SKM-1 treated with dmso at 0.1 percent for 144 hours (cell line): ENCODE results near the gene ELMO3.

Source experiments
- DNase-seq: peaks from one replicate; lab custom pipeline; 2025; ENCODE audit not compliant: unreplicated experiment; lab: John Stamatoyannopoulos, UW

ELMO3 gene, protein sequence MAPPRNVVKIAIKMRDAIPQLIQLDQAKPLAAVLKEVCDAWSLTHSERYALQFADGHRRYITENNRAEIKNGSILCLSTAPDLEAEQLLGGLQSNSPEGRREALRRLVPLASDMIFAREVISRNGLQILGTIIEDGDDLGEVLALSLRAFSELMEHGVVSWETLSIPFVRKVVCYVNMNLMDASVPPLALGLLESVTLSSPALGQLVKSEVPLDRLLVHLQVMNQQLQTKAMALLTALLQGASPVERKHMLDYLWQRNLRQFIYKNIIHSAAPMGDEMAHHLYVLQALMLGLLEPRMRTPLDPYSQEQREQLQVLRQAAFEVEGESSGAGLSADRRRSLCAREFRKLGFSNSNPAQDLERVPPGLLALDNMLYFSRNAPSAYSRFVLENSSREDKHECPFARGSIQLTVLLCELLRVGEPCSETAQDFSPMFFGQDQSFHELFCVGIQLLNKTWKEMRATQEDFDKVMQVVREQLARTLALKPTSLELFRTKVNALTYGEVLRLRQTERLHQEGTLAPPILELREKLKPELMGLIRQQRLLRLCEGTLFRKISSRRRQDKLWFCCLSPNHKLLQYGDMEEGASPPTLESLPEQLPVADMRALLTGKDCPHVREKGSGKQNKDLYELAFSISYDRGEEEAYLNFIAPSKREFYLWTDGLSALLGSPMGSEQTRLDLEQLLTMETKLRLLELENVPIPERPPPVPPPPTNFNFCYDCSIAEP

GRCh38 chr16:67199011-67199807 lies at the start of gene ELMO3:
TSS of gene ELMO3 (plus strand) at chr16:67199131. CDS start at chr16:67199327, 196 bp downstream.
- no peak for DNase-seq

DNA sequence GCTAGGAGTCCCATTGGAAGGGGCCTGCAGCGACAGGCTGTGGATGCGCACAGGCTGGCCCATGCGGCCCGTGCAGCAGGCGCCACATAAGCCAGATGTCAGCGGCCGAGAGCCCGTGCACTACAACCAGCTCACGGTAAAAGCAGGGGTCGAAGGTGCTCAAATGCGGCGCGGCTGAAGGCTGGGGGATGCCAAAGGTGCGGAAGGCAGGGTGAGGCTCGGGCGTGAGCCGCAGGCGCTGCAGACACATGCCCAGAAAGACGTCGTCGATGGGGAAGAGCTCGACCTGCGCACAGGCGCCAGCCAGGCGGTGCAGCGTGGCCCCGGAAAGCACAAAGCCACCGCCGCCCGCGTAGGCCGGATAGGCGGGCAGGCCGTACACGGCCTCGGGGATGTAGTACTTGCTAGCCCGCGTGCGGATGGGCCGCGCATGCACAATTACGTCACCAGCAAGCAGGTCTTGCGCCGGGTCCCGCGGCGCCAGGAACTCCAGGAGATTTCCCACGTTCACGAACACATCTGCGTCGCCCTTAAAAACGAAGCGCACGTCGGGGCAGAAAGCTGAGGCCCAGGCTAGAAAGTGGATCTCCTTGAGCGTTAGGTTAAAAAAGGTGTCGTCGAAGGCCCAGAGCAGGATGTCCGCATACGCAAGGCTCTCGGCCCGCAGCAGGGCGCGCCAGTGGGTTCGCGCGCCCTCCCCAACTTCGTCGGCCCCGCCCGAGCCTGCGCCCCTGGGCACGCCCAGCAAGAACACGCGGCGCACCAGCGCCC lies 49.5 kb upstream of the ELMO3 start:
- no peak for DNase-seq

DNA sequence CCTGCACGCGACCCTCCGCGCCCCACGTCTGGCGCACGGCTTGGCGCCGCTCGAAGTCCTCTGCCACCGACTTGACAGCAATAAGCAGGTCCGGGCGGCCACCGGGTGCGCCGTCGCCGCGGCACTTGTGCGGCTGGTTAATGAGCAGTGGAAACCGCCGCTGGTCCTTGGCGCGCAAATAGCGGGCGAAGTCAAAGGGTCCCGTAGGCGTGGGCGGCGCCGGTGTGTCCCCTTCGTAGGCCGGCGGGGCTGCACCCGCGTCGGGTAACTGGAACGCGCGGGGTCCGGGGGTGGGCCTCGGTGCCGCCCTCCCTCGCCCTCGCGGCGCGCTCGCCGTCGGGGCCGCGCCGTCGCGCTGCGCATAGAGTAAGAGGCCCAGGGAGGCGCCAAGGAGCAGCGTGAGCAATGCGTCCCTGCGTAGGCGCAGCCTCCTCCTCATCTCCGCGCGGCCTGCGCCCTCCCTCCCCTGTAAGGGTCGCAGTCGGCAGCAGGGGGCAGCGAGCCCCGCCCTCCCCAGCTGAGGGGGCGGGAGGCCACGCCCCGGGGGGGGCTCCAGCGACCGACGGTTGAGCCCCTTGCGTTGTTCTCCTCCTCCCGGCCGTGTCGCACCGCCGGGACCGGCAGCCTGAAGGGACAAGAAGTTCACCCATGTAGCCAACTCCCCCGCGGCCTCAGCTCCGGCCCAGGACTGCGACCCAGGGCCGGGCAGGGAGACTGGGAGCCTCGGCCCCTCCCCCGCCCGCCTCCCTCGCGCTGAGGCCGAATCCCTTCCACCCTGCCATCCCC lies 48.7 kb upstream of the ELMO3 start:
- DNase-seq: no peak

GRCh38 chr16:67150833-67151396 lies 48.0 kb upstream of the ELMO3 start, which contains the start of gene B3GNT9:
TSS of gene B3GNT9 (minus strand) at chr16:67150998. CDS start at chr16:67150485, 513 bp downstream.
- no peak for DNase-seq

DNA sequence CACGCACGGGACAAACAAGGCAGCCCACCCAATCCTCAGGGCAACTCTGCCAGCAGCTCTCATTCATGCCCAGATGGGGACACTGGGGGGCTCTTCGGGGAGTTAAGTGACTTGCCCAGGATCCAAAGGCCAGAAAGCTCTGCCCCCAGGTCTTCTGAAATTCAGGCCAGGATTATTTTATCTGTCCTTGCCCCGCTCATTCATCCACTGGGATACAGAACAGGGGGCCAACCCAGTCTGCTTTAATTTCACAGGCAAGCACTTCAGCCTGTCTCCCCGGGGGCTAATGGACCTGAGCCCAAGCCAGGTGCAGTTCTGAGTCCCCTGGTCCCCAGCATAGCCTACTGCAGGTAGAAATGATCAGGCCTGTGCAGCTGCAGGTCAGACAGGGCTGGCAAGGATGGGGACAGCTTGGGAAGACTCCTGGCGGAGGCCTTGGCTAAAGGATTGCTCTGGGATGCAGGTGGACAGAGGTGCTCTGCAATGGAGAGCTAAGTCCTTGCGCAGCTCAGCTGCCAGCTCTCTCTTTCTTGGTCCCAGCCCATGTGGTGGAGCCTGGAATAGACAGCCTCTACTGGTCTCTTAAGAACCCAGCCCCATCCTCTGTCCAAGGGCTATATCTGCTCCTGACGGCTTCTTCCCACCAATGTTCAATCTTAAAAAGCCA lies 47.4 kb upstream of the ELMO3 start:
- DNase-seq: no peak

DNA sequence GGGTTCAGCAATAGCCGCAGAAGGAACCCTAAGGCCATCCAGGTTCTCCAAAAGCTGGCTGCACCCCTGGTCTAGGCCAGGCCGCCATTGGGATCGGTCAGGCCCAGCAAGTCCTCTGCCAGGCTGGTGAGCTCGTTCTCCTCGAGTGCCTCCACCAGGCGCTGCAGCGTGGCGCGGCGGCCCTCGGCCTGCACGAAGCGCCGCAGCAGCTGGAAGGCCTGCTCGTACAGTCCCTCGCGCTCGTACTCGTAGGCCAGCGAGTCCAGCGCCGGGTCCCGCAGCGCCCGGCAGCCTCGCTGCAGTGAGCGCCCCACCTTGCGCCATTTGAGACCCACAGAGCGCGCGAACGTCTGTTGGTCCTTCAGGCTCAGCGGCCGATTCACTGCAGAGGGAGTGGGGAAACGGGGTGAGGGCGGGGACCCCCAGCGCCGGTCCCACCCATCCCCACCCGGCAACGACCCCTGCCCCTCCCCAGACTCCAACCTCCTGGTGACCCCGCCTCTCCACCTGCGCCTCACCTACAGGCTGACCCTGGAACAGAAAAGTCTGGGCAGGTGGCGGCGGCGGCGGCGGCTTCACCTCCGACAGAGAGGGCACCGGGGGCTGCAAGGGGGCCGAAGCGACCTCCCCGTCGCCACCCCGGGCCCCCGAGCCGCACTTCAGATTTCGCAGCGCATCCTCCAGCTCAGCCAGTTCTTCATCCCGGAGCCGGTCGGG lies 44.2 kb upstream of the ELMO3 start:
- DNase-seq: no peak

DNA sequence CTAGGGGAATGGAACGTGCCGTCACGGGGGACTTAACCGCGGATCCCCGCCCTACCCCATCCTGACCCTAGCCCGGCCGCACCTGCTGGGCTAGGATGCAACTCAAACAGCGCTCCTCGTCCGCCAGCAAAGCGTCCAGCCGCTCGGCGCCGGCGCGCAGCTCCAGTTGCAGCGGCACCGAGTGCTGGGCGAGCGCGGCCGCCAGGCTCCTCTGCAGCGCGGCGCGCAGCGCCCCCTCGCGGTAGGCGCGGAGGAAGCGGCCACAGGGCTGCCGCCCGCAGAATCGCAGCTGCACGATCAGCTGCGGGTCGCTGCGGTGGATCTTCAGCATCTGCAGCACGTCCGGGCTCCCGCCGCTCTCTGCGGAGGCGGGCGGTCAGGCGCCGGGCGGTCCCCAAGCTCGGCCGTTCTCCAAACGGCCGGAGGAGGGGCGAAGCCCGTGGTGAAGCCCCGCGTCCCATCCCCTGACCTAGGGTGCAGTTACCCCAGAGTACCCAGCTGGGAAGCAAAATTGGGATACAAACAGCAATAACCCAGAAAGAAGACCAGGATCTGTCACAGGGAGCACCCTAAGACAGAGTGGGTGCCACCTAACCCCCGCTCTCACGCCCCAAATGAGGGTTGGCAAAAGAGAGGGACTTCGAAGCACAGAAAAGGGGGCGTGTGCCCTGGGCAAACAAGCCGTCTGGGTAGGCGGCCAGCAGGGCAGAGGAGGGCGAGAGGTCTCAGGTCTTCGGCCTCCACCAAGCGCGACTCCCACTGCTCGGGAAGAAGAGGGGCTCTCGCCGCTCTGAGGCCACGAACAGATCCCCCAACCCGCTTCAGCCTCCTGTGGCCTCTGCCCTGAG lies 43.4 kb upstream of the ELMO3 start:
- DNase-seq: peak; percentile 58

- no peak for DNase-seq
Measured at GRCh38 chr16:67156143-67156844, 42.6 kb upstream of the ELMO3 start.

DNA sequence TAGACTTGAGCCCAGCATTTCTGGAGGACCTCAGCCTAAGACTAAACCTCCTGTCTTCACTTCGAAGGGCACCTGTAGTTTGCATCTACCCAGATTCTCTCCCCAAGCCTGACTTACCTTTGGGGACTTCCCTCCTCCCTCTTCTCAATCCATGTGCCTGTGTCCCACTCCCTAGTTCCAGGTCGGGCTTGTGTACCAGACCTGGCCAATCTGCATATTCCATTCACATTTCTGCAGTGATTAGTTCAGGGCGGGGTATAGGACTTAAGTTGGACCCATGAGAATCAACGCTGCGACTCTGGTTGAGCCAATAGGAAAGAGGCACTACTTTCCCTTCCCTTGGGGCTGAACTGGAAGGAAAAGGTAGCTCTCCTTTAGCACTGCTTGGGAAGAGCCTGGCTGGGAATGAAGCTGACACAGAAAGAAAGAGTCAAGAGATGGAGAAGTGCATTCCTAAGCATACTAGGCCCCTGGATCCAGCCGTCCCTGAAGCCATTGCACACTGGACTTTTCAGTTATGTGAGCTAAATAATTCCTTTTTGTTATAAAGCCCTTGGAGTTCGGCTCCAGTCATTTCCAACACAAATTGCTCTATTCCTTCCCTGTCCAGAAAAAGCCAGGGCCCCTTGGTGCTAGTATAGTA lies 41.7 kb upstream of the ELMO3 start:
- no peak for DNase-seq

DNA sequence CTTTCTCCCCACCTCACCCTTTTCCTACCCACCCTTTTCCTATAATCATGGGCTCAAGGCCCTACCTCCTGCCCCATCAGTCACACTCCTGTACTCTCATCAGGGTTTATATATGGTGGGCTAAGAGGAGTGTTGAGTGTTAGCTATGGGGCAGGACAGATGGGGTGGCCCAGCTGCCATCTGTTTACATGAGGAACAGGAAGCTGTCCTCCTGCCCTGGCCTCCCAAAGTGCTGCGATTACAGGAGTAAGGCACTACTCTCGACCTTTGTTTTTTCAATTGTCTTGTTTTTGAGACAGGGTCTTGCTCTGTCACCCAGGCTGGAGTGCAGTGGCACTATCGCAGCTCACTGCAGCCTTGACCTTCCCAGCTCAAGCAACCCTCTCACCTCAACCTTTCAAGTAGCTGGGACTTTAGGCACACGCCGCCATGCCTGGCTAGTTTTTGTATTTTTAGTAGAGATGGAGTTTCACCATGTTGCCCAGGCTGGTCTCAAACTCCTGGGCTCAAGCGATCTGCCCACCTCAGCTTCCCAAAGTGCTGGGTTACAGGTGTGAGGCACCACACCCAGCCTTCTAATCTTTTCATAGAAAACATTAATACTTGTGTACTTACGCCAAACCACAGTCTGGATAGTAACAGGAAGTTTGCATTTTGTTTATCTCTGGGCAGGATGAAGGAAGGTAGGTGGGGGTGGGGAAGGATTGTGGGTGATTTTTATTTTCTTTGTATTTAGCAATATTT lies 40.9 kb upstream of the ELMO3 start:
- DNase-seq: no peak

- DNase-seq: no peak
Measured at GRCh38 chr16:67158637-67159600, 40.0 kb upstream of the ELMO3 start.

- DNase-seq: no peak
Measured at GRCh38 chr16:67161595-67162058, 37.3 kb upstream of the ELMO3 start.

DNA sequence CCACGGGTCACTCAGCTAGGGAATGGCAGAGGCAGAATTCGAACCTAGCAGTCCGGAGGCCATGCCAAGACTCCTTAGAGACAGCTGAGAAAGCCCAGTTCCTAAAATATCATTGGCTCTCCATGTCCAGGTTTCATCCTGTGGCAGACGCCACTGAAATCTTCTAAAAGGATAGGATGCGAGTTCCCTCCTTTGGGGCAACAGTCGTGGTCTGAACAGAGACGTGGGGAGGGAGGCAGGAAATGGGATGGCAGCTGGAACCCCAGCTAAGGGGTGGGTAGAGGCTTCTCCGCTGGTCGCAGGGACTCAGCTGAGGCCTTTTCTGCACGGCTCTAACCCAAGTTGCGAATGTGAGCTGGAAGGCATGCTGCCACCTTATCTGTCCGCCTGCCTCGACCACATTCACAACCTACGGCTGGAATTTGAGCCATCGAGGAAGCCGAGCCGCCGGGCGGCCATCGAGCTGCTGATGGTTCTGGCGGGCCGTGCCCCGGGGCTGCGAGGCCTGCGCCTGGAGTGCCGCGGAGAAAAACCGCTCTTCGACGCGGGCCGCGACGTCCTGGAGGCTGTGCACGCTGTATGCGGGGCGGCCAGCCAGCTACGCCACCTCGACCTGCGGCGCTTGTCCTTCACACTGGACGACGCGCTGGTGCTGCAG lies 36.3 kb upstream of the ELMO3 start:
- no peak for DNase-seq
